GM19193 (cell line): ENCODE measurements around the gene TFF1.

Experiments
- POLR2A ChIP-seq: IDR thresholded peaks from 4 replicates; pipeline ENCODE4 v1.6.1; 2011; ENCODE audit not compliant: insufficient read depth, insufficient read length; ENCODE audit errors: extremely low read depth

TFF1 gene

DNA sequence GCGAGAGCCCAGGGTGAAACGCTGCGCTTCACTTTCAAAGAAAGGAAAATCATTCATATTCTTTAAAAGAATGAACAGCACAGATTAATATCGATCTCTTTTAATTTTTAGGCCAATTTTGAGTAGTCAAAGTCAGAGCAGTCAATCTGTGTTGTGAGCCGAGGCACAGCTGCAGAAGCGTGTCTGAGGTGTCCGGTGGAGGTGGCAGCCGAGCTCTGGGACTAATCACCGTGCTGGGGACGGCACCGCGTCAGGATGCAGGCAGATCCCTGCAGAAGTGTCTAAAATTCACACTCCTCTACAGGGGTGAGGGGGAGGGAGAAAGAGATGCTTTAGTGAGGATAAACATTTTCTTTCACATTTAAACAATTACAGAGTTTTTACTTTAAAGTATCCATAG, 4.1 kb downstream of the TFF1 start:
- no peak for TF ChIP-seq POLR2A

DNA sequence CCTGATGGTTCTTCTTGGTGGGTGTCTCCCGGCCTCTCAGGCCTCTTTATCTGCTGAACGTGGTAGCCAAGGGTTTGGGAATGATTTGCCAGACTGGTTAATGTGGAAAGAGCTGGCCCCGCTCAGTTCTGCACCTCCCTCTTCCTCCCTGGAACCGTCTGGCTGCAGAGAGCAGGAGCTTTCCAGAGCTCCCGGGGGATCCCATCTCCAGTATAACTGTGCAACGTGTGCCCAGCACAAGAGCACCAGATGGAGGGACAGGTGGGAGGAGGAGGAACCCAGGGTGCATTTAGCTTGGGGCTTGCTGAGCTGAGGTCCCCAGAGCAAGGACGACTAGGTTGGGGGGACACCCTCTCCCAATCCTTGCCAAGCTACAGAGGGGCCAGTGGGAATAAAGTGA, 5.0 kb downstream of the TFF1 start:
- TF ChIP-seq POLR2A: no peak

DNA sequence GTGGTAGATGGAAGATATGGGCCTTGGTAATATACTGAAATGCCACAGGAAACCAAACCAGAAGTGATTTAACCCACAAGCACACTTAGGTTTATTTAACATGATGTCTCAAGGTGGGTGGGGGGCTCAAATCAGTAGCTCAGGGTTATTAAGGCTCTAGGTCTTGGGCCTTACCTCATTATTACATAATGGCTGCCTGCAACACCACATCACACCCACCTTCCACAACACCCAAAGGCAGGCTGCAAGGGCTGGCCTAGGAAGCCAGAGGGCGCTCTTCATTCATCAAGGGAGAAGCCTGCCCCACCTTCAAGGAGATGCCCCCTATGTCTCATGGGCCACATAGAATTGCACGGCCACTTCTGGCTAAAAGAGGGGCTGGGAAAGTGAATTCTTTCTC, 6.0 kb downstream of the TFF1 start:
- TF ChIP-seq POLR2A: no peak

DNA sequence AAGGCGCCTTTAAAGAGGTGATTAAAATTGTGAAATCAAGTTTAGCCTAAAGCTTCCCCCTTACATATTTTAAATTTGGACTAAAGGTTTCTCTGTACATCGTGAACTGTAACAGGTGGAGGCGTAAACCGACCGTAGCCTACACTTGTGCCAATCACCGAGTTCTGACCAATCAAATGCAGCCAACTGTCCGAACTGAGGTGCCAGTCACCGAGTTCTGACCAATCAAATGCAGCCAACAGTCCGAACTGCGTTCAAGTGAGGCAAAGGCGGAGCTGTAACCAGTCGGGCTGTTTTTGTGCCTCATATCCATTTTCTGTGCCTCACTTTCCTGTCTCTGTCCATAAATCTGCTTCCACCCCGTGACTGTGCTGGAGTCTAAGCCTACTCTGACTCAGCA, 7.4 kb downstream of the TFF1 start:
- TF ChIP-seq POLR2A: no peak

DNA sequence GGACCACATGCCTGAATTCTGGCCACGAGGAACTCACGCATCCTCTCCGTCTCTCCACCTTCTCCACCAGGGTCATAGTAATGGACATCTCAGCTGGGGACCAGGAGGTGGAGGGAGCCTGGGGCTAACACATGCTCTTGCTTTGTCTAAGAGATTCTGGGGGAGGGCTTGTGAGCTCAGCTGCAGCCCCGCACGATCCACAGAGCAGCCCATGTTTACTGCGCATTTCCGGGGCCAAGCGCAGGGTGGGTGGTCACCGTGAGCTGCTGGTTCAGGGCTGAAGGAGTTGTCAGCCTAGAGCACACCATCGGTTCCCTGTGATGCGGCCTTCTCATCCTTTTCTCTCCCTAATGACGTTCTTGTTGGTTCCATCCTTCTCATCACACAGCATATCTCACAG, 8.1 kb downstream of the TFF1 start:
- no peak for TF ChIP-seq POLR2A

DNA sequence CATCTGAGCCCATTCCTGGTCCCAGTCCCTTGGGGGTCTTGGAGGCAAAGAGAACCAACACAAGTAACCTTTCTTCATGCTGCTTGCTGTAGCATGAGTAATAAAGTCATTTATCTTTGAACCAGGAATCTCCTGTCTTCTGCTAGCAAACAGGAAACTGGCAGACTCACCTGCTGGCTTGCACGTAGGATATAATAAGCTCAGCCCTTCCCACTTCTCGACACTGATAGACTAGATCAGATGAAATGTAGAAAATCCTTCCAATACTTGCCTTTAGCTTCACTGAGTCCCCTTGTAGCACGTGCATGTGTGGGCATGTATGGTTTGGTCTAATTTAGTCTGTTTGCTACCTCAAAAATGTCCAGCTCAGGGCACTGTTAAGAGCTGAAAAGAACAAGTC, 9.0 kb downstream of the TFF1 start:
- no peak for TF ChIP-seq POLR2A

DNA sequence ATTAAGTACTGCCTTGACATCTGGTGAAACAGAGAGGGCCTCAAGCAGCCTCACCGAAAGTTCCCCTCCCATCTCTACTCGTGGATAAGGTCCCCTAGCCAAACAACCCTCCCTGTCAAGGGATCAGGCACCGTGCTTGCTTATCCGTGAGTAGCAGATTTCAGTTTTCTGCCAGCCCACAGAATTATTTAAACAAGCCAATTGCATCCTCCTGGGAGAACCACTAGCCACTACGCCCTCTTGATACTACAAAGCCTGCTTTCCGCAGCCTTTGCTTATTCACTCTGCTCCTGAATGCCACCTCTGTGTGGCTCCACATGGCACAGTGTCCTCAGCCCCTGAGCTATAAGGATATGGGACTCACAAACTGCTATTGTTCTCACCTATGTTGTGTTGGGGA, 9.7 kb downstream of the TFF1 start:
- no peak for TF ChIP-seq POLR2A

DNA sequence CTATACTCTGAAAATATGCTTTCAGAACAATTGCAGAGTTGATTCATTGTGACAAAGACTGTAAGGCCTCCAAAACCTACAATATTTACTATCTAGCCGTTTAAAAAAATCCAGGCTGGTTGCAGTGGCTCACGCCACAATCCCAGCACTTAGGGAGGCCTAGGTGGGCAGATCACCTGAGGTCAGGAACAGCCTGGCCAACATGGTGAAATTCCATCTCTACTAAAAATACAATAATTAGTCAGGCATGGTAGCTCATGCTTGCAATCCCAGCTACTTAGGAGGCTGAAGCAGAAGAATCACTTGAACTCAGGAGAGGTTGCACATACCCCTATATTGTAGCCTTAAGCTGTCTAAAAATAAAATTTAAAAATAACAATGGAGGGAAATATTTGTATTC, 10.3 kb downstream of the TFF1 start:
- no peak for TF ChIP-seq POLR2A

DNA sequence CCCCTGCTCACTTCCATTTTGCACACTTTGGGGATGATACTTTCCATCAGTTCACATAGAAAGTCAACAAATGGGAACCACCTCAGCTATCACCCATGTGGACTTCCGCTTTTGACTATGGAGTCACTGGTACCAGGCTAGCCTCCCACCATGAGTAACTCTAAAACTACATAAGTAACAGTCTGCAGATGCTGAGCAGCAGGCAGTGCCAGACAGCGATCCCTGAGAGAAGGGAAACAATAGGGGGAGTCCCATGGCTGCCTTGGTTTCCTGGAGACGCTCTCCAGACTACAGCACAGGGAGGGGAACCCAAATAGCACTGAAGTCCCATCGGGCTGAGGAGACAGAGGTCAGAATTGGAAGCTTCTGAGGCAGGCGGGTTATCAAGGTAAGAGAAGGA, 12.7 kb downstream of the TFF1 start:
- TF ChIP-seq POLR2A: no peak

DNA sequence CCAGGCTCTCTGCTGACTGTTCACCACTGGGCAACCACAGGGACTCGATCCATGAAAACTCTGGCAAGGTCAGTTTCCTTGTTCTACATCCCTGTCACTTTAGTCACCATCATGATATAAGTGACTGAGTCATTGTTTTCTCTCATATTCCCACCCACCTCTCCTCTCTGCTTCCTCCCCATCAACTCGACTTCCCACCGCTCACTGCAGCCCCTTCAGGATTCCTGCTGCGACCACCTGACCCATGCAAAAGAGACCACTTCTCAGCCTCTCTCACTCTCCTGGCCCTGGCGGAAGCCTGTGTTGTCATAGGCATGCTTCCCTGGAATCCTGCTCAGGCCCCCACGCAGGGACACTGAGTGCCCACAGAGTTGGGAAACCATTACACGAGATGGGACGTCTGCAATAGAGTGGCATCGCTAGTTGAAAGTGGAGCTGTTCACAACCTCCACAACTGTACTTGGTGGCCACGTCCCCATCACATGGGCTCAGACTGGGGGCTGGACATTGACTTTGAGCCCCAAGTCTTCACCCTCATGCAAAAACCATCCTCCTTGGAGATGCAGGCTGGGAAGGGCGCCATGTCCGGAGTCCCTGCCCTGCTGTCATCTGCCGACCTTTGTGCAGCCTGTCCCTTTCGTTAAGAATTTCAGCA, 13.8 kb downstream of the TFF1 start:
- no peak for TF ChIP-seq POLR2A

DNA sequence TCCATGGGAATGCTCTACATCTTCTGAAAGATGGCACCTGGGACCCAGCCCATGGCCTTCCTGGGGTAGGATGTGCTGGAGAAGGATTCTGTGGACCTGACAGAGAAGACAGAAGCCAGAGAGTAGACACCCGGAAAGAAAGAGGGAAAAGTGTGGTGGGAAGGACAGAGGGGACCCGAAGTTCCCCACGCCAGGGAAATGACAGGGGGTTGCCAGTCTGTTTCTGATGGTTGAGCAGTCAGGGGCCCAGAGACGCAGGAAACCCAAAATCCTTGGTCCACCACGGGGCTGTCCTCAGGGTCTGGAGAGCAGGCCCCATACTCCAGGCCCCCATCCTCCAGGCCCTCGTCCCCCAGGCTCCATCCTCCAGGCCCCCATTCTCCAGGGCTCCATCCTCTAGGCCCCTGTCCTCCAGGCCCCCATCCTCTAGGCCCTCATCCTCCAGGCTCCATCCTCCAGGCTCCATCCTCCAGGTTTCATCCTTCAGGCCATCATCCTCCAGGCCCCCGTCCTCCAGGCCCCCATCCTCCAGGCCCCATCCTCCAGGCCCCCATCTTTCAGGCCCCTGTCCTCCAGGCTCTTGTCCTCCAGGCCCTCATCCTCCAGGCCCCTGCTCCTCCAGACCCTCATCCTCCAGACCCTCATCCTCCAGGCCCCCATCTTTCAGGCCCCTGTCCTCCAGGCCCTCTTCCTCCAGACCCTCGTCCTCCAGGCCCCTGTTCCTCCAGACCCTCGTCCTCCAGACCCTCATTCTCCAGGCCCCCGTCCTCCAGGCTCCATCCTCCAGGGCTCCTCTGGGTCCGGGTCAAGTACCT, 14.5 kb downstream of the TFF1 start:
- no peak for TF ChIP-seq POLR2A

DNA sequence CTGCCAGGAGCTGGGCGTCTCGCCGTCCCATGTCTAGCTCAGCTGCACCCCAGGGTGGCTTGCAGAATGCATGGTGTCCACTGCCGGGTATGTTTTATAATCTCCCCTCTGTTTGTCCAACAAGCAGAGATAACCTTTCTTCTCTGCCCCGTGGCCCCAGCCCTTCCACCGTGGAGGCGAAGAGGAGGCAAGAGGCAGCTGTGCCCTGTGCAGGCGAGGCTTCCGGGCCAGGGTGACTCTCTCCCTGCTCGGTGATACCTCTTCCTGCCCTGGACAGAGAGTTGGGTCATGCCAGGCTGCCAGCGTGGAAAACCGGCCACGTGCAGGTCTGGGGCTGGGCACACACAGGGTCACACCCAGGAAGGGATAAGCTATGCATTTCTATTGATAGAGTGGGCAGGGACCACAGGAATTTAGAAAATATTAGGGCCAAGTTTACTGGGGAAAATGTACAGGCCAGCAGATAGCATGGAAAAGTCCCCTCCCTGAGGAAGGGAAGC, 15.4 kb downstream of the TFF1 start, which contains the start of gene TFF2:
Gene TFF2 (minus strand): TSS at position 68 of the 500 bp plus-strand sequence. CDS start 37 bp downstream, at position 31.
- no peak for TF ChIP-seq POLR2A

DNA sequence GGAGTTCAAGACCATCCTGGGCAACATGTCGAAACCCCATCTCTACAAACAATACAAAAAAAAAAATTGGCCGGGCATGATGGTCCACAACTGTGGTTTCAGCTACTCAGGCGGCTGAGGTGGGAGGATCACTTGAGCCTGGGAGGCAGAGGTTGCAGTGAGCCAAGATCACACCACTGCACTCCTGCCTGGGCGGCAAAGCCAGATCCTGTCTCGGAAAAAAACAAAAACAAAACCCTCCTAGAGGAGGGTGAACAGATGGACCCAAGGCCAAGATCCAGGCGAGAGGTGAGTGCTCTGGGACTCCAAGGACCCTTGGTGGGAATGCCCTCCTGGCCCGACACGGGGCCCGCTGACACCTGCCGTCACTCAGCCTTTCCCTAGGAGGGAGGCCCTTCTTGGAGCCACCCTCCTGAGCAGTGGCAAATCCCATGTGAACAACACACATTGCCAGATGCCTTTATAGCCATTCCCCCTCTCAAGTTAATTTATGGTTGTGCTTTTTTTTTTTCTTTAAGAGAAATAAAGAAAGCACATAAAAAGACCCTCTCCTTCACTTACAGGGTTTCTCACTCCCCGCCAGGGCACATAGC, 15.9 kb downstream of the TFF1 start:
- TF ChIP-seq POLR2A: no peak

DNA sequence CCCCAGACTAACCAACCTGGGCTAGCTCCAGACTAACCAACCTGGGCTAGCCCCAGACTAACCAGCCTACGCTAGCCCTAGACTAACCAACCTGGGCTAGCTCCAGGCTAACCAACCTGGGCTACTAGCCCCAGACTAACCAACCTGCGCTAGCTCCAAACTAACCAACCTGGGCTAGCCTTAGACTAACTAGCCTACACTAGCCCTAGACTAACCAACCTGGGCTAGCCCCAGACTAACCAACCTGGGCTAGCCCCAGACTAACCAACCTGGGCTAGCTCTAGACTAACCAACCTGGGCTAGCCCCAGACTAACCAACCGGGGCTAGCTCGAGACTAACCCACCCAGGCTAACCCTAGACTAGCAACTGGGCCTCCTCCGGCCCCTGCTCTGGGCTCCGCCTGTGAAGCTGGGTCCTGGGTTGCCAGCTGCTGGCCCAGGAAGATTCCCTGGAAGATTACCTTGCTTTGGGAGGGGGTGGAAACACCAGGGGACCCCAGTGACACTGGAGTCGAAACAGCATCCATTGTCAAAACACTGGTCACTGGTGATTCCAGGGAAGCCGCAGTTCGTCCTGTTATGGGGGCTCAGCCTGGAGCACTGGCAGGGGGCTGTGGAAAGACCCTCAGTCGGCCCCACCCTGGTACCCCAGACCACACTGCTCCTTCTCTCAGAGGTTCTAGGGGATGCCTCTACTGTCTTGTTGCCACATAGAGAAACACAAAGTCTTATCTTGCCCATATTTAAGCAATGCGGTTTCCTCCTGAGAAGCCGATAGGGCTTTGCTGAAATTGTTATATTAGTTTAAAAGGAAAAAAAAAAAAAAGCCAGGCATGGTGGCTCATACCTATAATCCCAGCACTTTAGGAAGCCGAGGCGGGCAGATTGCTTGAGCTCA, 16.7 kb downstream of the TFF1 start:
- TF ChIP-seq POLR2A: no peak

DNA sequence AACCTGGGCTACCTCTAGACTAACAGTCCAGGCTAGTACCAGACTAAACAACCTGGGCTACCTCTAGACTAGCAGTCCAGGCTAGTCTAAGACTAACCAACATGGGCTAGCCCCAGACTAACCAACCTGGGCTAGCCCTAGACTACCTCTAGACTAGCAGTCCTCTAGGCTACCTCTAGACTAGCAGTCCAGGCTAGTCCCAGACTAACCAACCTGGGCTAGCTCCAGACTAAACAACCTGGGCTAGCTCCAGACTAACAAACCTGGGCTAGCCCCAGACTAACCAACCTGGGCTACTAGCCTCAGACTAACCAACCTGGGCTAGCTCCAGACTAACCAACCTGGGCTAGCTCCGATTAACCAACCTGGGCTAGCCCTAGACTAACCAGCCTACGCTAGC, 17.6 kb downstream of the TFF1 start:
- no peak for TF ChIP-seq POLR2A
